Mucosa of stomach (tissue), 1 donor: Measurements from ENCODE around the gene AMN1.
"Not testable (repeated sequence)": the region's sequence is repeated elsewhere in the genome, so short reads cannot be mapped to it uniquely, and the experiment has no call there.

Experiments used
- H3K27me3 ChIP-seq: one replicate; pipeline ENCODE4 v1.7.0; 2013; ENCODE audit warnings: mild to moderate bottlenecking, low read length; ENCODE audit not compliant: control insufficient read depth, insufficient read depth
- H3K36me3 ChIP-seq: one replicate; pipeline ENCODE4 v1.7.0; 2013; ENCODE audit warnings: low read length; ENCODE audit not compliant: control insufficient read depth, insufficient read depth
- H3K4me1 ChIP-seq: one replicate; pipeline ENCODE4 v1.7.0; 2013; ENCODE audit warnings: mild to moderate bottlenecking, low read length; ENCODE audit not compliant: control insufficient read depth, insufficient read depth
- H3K4me3 ChIP-seq: one replicate; pipeline ENCODE4 v1.7.0; 2013; ENCODE audit warnings: low read length
- H3K9ac ChIP-seq: one replicate; pipeline ENCODE4 v1.7.0; 2013; ENCODE audit warnings: mild to moderate bottlenecking, low read length, moderate library complexity
- H3K9me3 ChIP-seq: one replicate; pipeline ENCODE4 v1.7.0; 2013; ENCODE audit warnings: mild to moderate bottlenecking, low read length, moderate library complexity; ENCODE audit not compliant: control insufficient read depth
- donor health status: Pancreatic carcinoma.

Gene AMN1

DNA sequence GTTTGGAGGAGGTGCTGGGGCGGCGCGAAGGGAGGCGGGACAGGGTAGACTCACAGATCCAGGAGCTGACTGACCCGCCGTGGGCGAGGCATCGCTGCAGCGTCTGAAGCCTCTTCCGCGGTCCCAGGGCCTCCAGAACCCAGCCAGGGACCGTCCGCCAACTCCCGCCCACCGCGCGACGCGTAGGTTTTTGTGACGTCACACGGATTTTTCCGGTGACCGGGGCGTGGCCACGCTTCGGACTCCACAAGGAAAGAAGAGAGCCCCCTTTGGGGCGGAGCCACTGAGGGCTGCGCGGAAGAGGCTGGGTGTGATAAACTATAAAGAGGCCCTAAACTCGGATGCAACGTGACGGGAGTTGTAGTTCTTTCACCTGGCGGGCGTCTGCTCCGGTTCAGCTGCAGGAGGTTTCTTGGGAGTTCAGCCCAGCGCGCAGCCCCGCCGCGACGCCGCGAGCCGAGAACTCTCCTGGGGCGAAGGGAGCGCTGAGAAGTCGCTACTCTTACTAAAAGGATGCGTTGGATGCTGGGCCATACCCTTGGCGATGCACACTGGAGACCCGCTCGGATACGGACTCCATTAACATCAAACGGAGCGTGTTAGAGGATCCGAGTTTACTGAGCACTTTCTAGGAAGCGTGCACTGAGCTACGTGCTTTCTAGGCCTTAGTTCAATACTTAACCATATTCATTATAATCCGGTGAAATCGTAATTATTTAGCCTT, at the start of gene AMN1:
Gene AMN1 (minus strand): TSS at position 105 of the 724 bp plus-strand sequence. CDS start 13 bp downstream, at position 92.
- Histone ChIP-seq H3K36me3 (no peaks in the 10 kb centered on the region), H3K9ac (peak within 1 kb of the TSS; percentile 100), H3K27me3 (no peaks in the 10 kb centered on the region), H3K4me3 (peak within 1 kb of the TSS; percentile 96), H3K4me1 (peaks cover 36% of the 10 kb centered on the region), H3K9me3 (peaks cover 8% of the 10 kb centered on the region)

DNA sequence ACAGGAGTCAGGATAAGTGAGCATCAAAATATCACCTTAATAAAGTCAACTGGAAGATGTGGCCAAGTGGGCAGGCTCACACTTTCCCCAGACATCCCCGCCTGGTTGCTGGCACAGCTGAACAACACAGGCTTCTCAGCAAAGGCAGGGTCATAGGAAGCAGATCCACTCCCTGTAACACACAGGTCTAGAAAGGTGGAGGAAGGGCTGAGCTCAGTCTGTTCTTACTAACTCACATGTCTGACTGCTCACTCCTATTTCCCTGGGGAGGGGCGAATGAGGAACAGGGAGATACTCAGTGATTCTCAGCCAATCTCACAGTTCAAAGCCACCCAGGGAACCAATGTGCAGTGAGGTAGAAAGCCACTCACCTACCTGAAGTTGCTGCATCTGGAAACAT, 45.0 kb upstream of the AMN1 start:
- peaks cover 19% of the 10 kb centered on the region for H3K4me1 ChIP-seq
- H3K36me3 ChIP-seq = no peaks in the 10 kb centered on the region
- no peak overlapping the region for H3K9ac ChIP-seq
- H3K27me3 ChIP-seq = no peaks in the 10 kb centered on the region
- H3K4me3 ChIP-seq = no peak overlapping the region
- no peaks in the 10 kb centered on the region for H3K9me3 ChIP-seq

DNA sequence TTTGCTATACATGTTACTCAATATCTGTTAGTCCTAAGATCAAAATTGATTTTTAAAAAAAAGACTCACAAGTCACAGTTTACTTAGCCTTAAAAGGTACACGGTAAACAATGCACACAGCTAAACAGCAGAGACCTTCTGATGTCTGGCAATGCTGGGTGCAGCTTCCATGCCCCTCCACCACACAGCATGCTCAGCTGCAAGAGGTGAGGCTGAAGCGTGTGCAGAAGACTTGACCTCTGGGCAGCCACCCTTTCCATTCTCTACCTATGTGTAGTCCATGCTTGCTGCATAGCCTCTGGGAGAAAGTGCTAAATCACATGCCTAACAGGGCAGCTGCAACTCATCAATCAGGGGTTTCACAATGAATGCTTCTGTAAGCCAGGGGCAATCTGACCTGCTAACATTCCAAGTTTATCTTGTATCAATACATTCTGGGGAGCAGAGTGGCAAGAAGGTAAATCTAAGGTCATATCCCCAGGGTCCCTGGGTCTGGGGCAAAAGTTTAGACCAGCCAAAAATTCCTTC, 44.5 kb upstream of the AMN1 start:
- H3K9me3 ChIP-seq = no peaks in the 10 kb centered on the region
- H3K36me3 ChIP-seq = no peaks in the 10 kb centered on the region
- H3K4me1 ChIP-seq = peaks cover 19% of the 10 kb centered on the region
- H3K9ac ChIP-seq = no peak overlapping the region
- H3K27me3 ChIP-seq = no peaks in the 10 kb centered on the region
- H3K4me3 ChIP-seq = no peak overlapping the region

DNA sequence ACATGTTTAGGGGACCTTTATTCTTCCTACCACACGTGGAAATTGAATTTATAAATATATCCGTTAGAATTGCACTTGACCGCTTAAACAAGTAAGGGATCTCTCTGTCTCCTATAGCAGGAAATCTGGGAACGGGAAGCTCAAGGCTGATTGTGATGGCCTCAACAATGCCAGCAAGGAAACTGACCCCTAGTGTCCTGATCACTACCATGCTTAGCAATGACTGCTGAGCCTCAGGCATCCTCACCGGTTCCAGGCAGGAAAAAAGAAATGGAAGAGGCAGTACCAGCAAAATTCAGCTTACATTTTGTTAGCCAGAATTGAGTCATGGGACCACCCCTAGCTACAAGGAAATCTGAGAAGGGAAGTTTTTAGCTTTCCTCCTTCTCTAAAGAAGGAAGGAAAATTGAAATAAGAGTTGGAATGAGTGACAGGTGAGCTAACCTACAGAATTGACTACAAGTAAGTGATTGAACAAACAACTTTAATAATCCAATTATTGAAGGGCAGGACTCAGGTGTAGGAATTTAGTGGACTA, 43.9 kb upstream of the AMN1 start:
- Histone ChIP-seq H3K9ac (no peak overlapping the region), H3K4me3 (no peak overlapping the region), H3K4me1 (peaks cover 19% of the 10 kb centered on the region), H3K36me3 (no peaks in the 10 kb centered on the region), H3K27me3 (no peaks in the 10 kb centered on the region), H3K9me3 (no peaks in the 10 kb centered on the region)

DNA sequence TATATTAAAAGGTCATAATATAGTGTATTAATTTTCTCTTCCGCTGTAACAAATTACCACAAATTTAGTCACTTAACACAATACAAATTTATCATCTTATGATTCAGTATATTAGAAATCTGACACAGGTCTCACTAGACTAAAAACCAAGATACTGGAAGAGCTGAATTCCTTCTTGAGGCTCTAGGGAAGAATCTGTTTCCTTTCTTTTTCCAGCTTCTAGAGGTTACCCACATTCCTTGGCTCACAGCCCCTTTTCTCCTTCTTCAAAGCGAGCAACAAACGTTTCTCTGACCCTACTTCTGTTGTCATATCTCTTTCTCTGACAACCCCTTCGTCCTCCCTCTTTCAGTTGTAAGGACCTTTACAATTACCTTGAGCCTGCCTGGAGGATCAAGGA, 43.4 kb upstream of the AMN1 start:
- Histone ChIP-seq H3K36me3 (no peaks in the 10 kb centered on the region), H3K27me3 (no peaks in the 10 kb centered on the region), H3K4me3 (no peak overlapping the region), H3K9me3 (no peaks in the 10 kb centered on the region), H3K4me1 (peaks cover 19% of the 10 kb centered on the region), H3K9ac (no peak overlapping the region)

DNA sequence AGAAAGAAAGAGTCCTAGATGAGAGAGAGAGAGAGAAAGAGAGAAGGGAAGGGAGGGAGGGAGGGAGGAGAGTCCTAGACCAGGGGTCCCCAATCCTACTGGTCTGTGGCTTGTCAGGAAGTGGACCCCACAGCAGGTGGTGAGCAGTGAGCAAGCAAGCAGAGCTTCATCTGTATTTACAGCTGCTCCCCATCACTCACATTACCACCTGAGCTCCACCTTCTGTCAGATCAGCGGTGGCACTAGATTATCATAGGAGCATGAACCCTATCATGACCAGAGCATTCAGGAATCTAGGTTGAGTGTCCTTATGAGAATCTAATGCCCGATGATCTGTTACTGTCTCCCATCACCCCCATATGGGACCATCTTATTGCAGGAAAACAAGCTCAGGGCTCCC, 39.2 kb upstream of the AMN1 start:
- Histone ChIP-seq H3K27me3 (no peaks in the 10 kb centered on the region), H3K4me1 (peaks cover 9% of the 10 kb centered on the region), H3K4me3 (no peak overlapping the region), H3K9me3 (no peaks in the 10 kb centered on the region), H3K9ac (no peak overlapping the region), H3K36me3 (no peaks in the 10 kb centered on the region)

DNA sequence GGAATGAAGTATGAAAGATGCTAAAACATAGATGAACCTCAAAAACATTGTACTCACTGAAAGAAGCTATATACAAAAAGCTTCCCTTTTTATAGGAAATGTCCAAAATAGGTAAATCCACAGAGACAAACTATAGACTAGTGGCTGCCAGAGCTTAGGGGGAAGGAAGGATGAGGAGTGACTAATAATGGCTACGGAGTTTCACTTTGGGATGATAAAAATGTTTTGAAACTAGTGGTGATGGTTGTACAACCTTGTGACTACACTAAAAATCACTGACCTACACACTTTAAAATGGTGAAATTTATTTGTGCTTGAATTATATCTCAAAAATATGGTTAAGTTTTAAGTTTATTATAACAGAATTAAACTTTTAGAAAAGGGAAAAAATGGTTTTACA, 37.1 kb upstream of the AMN1 start:
- Histone ChIP-seq H3K36me3 (no peaks in the 10 kb centered on the region), H3K9ac (no peak overlapping the region), H3K27me3 (no peaks in the 10 kb centered on the region), H3K4me3 (no peak overlapping the region), H3K4me1 (no peaks in the 10 kb centered on the region), H3K9me3 (no peaks in the 10 kb centered on the region)

DNA sequence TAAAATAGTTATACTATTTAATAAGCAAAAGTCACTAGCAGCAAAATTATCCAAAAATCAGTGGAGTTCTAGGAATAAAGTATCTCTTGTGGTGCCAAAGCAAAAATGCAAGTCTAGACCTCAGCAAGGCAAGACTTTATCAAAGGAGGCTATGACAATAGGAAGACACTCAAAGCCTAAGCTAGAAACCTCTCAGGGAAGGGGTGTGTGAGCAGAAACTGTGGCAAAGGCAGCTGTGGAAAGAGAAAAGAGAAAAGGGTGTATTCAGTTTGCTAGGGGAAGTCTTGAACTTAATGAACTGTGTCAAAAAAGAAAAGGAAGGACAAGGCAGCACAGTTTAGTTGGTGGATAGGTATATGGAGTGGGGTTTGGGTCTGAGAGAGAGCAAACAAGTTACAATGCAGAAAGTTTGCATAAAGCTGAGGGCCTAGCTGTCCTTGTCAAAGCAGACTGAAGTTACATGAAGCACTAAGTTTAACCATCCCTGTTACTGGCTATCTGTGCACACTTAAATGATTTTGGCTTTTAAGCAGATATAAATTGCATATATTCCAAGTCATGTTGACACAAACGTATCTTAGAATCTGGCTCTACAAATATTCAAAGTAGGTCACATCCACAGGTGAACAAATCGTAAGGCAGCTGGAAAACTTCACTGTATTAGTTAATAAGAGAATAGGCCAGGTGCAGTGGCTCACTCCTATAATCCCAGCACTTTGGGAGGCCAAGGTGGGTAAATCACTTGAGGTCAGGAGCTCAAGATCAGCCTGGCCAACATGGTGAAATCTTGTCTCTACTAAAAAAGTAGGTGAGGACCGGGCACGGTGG, 31.0 kb upstream of the AMN1 start:
- Histone ChIP-seq H3K36me3 (no peaks in the 10 kb centered on the region), H3K4me1 (peaks cover 14% of the 10 kb centered on the region), H3K27me3 (no peaks in the 10 kb centered on the region), H3K9me3 (no peaks in the 10 kb centered on the region), H3K9ac (no peak overlapping the region), H3K4me3 (no peak overlapping the region)

DNA sequence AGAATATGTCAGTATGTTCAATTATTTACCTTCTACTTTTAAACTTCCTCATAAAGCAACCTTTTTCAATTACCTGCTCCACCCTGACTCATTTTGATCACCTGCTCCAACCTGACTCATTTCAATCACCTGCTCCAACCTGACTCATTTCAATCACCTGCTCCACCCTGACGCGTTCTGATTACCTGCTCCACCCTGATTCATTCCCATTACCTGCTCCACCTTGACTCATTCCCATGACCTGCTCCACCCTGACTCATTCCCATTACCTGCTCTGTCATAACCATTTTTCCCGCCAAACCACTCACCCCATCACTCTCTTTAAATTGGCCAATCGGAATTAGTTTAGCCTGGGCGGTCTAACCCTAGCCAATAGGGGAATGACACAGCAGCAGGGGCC, 29.5 kb upstream of the AMN1 start:
- not testable (repeated sequence) for H3K9ac ChIP-seq, H3K27me3 ChIP-seq, H3K36me3 ChIP-seq, H3K4me3 ChIP-seq, H3K9me3 ChIP-seq
- peaks cover 14% of the 10 kb centered on the region for H3K4me1 ChIP-seq

DNA sequence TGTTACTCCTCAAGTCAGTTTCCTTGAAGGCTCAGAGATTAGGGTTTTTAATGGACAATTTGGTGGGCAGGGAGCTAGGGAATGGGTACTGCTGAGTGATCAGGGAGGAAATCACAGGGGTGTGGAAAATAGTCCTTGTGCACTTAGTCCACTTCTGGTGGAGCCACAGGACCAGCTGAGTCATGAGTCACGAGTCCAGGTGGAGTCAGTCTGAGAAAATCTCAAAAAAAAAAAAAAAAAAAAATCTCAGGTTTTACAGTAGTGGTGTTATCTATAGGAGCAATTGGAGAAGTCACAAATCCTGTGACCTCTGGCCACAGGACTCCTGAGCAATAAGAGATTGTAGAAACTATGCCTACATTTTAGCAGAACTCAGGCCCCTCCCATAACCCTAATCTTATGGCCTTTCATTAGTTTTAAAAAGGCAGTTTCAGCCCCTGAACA, 28.2 kb upstream of the AMN1 start:
- H3K9me3 ChIP-seq = no peaks in the 10 kb centered on the region
- H3K36me3 ChIP-seq = no peaks in the 10 kb centered on the region
- no peak overlapping the region for H3K4me3 ChIP-seq
- H3K4me1 ChIP-seq = peaks cover 14% of the 10 kb centered on the region
- no peak overlapping the region for H3K9ac ChIP-seq
- H3K27me3 ChIP-seq = no peaks in the 10 kb centered on the region

DNA sequence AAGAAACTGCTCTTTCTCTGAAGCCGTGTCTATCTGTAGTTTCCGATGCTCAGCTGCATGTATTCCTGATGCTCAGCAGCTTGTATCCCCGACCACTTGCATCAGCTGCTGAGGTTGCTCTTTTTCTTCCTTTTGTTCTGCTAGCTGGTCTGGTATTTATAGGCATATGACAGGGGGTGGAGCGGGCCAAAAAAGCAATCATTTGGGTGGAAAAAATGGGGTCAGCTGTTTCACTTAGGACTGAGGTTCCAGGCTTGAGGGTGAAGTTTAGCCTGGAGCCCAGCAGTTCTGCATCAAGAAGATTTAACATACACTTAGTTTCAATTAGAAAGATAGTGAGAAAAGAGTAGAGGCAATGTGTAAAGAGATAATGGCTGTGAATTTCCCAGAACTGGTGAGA, 23.6 kb upstream of the AMN1 start:
- Histone ChIP-seq H3K36me3 (no peaks in the 10 kb centered on the region), H3K9me3 (no peaks in the 10 kb centered on the region), H3K27me3 (no peaks in the 10 kb centered on the region), H3K4me3 (no peak overlapping the region), H3K9ac (no peak overlapping the region), H3K4me1 (peaks cover 9% of the 10 kb centered on the region)

DNA sequence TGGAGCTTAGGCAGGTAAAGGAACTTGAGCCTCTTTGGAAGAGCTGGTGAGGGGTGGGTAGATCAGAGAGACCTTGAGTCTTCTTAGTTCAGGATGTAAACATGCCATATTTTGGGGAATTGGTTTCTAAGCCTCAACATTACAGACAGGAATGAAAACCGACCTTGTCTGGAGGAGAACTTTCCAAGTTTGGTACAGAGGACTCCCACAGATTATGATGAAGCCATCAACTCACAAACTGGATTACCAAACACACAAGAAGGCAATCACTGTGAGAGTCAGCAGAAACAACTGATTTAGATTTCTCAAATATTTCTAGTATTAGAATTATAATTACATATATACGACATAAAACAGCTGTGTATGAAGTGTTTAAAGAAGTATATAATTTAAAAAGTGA, 22.3 kb upstream of the AMN1 start:
- Histone ChIP-seq H3K4me3 (no peak overlapping the region), H3K4me1 (peaks cover 21% of the 10 kb centered on the region), H3K36me3 (no peaks in the 10 kb centered on the region), H3K9ac (no peak overlapping the region), H3K9me3 (no peaks in the 10 kb centered on the region), H3K27me3 (no peaks in the 10 kb centered on the region)
